Fibroblast of the aortic adventitia (primary cell): ENCODE measurements around the gene DECR2. TPM values are rescaled to one million over a fixed set of nuclear protein-coding genes. Genes with fewer than 3 reads are reported as not detected.

ENCODE experiments used
- DNase-seq: peaks from one replicate; pipeline ENCODE4 v3.0.0-alpha.2; 2010; ENCODE audit warnings: low read depth
- H3K4me3 ChIP-seq: 2 replicates; pipeline ENCODE4 v1.5.1; 2011; ENCODE audit warnings: low read depth, mild to moderate bottlenecking, control low read depth, low read length, moderate library complexity
- total RNA-seq: library from RNA; depleted of rRNA; stranded (reverse); fragments of >200 nt; gene quantifications from 2 replicates; pipeline ENCODE4 v1.2.3, GENCODE V29; 2012; ENCODE audit warnings: low replicate concordance
- TF ChIP-seq, protein P1 (sequence below): IDR thresholded peaks from 2 replicates; pipeline ENCODE4 v1.5.1; 2011; ENCODE audit warnings: mild to moderate bottlenecking, low read length, control low read depth, inconsistent platforms; ENCODE audit not compliant: insufficient read depth

Gene DECR2
- total RNA-seq, 1 donor = 8.1 TPM

DNA sequence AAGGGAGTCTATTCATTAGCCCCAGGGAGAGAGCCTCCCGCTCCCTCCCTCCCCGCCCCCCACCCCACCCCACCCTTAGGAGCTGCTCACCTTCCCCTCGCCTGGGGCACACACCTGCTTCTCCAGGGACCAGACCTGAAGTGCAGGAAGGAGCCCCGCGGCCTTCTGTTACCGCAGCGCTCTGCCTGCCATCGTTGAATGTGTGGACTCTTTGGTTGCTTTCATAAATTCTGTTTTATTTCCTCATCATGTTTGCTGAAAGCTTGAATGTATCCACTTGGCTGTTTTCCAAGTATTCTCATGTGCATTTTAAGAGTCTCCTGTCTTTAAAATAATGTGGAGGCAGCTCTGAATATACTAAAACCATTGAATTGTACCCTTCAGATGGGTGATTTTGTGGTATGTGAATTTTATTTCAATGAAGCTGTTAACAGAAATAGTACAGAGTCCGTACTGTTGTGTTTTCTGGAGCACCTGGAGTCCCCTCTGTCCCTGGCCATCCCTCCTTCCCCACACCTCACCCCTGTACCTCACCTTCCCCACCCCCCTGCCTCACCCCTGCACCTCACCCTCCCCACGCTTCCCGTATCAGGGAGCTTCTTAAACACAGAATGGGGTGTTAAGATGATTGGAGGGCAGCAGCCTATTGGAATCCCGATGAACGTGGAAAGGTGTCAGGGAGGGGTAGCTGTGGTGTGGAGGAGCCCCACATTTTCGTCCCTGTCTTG, 49.3 kb downstream of the DECR2 start:
- TF ChIP-seq, protein P1, sequence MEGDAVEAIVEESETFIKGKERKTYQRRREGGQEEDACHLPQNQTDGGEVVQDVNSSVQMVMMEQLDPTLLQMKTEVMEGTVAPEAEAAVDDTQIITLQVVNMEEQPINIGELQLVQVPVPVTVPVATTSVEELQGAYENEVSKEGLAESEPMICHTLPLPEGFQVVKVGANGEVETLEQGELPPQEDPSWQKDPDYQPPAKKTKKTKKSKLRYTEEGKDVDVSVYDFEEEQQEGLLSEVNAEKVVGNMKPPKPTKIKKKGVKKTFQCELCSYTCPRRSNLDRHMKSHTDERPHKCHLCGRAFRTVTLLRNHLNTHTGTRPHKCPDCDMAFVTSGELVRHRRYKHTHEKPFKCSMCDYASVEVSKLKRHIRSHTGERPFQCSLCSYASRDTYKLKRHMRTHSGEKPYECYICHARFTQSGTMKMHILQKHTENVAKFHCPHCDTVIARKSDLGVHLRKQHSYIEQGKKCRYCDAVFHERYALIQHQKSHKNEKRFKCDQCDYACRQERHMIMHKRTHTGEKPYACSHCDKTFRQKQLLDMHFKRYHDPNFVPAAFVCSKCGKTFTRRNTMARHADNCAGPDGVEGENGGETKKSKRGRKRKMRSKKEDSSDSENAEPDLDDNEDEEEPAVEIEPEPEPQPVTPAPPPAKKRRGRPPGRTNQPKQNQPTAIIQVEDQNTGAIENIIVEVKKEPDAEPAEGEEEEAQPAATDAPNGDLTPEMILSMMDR = no peak
- no peak for DNase-seq
- no peak overlapping the region for H3K4me3 ChIP-seq

DNA sequence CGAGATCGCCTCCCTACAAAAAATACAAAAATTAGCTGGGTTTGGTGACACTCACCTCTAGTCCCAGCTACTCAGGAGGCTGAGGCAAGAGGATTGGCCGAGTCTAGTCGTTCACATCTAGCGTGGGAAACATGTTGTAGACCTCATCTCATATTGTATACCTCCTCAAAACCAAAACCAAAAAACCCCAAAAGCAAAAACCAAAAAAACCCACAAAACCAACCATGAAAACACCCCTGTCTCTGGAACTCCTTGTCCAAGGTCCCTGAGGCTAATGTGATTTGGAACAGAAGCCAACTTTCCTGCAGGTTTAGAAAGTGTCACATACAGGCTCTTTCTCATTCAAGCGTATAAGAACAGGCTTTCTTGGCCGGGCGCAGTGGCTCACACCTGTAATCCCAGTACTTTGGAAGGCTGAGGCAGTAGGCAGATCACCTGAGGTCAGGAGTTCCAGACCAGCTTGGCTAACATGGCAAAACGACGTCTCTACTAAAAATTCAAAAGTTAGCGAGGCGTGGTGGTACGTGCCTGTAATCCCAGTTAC, 52.8 kb downstream of the DECR2 start:
- TF ChIP-seq, protein P1 = no peak
- H3K4me3 ChIP-seq = no peak overlapping the region
- no peak for DNase-seq

DNA sequence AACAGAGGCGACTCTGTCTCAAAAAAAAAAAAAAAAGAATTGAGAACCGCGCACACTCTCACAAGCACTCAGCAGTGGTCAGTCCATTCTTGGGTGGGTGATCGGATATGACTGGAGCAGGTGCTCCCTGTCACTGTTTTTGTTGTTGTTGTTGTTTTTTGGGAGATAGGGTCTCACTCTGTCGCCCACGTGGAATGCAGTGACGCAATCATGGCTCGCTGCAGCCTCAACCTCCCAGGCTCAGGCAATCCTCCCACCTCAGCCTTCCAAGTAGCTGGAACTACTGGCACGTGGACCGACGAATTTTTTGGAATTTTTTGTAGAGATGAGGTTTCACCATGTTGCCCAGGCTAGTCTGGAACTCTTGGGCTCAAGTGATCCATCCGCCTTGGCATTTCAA, 53.8 kb downstream of the DECR2 start:
- H3K4me3 ChIP-seq = no peak overlapping the region
- no peak for DNase-seq
- TF ChIP-seq, protein P1 = no peak

DNA sequence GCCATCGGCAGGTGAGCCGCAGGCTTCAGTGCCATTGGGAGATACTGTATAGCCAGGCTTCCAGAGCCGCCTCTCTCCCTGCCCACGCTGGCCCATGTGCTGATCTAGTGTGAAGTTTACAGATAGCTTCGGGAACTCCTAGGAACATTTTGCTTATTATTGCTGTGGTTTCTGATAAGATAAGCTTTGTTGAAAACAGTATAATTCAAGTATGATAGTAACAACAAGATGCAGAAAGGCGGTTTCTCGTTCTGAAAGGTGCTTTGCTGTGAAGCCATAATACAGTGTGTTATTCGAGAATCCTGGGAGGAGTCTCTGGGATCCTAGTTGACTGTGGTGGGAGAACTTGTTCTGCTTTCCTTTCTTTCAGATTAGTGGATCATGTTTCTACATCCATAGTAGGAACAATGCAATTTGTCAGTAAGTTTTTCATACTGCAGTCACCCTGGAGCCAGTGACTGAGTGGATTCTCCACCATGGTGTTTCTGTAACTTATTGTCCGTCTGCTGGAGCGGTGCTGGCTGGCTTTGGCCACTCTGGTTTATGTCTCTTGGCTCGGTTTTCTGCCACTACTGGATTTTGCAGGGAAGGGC, 55.3 kb downstream of the DECR2 start:
- DNase-seq = peak; percentile 71
- H3K4me3 ChIP-seq = peak overlapping the region; percentile 18
- TF ChIP-seq, protein P1 = peak; percentile 16

DNA sequence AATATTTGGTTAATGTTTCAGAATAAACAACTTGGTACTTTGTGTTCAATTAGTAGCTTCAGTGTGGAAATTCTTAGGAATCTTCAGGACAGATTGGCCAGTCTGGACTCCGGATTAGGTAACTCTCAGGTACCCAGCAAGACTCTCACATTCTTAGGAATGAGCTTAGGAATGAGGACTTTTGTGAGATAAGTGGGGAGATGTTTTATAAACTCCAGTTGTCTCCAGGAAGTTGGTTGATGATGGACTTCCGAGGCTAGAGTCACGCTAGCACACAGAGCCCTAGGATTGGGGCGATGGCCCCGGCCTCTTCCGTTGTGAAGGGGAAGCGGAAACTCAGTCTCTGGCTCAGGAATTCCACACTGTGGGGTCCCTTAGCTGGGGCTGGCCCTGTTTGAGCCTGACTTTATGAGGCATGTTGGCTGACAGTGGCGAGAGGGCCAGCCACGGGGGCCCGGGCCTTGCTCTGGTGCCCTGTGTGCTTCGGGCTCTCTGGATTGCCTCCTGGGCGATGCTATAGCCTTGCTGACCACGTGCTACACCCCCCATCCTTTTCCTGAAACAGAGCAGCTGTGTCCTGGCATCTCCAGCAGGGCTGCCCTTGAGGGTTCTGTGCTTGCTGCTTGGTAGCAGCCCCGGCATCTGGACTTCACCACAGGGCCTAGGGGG, 56.2 kb downstream of the DECR2 start:
- no peak for DNase-seq
- no peak overlapping the region for H3K4me3 ChIP-seq
- TF ChIP-seq, protein P1 = no peak

DNA sequence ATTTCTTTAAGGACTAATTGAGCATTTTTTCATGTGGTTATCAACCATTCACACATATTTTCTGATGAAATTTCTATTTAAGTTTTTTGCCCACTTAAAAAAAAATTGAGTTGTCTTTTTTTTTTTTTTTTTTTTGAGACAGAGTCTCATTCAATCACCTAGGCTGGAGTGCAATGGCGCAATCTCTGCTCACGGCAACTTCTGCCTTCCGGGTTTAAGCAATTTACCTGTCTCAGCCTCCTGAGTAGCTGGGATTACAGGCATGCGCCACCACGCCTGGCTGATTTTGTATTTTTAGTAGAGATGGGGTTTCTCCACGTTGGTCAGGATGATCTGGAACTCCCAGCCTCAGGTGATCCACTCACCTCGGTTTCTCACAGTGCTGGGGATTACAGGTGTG, 58.1 kb downstream of the DECR2 start:
- TF ChIP-seq, protein P1 = no peak
- DNase-seq = no peak
- no peak overlapping the region for H3K4me3 ChIP-seq
